ENCODE results near the gene HIVEP1. TPM values are rescaled to one million over a fixed set of nuclear protein-coding genes. Genes with fewer than 3 reads are reported as not detected.

Gene HIVEP1
- total RNA-seq, 1 experiment from 2014 or later: 6.6 TPM

DNA sequence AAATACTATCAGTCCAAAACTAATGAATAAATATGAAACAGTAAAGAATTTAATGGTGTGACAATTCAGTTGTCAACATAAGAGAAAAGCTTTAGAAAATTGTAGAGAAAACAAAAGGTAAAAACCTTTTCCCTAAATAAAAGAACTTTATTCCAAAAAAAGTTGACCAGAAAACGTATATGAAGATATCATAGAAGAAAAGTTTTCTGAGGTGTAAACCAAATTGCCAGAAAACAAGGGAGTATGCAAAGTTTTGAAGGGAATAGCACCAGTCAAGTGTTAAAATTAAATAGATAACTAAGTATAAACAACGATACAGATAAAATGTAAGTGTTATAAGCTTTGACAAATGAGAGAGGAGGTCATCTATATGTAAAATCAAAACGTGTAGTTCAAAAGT, 104.9 kb downstream of the HIVEP1 start:
- in situ Hi-C loops (cut with HindIII; ENCODE audit: low pct_unique_long_range_greater_than_20kb, low sequenced_read_pairs): no loop called here
- DNase-seq (ENCODE audit: low read depth, low spot score): no peak

DNA sequence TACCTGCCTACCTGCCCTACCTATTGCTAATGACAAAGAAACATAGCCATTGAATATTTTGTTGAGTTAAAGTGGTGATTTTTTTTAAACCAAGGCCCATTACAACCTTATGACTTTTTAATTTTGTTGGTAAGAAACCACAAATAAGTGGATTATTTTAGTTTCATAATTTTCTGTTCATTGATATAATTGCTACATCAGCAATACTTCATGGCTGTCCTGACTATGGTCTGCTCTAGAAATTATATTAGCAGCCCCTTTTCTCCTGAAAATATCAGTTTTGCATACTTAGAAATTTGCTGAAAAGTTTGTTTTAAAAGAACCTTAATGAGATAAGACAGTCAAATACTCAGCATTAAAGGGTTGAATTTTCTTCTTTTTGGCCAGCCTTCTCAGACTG, 106.5 kb downstream of the HIVEP1 start:
- DNase-seq (ENCODE audit: low read depth, low spot score): no peak
- in situ Hi-C loops (cut with HindIII; ENCODE audit: low pct_unique_long_range_greater_than_20kb, low sequenced_read_pairs): no loop called here

DNA sequence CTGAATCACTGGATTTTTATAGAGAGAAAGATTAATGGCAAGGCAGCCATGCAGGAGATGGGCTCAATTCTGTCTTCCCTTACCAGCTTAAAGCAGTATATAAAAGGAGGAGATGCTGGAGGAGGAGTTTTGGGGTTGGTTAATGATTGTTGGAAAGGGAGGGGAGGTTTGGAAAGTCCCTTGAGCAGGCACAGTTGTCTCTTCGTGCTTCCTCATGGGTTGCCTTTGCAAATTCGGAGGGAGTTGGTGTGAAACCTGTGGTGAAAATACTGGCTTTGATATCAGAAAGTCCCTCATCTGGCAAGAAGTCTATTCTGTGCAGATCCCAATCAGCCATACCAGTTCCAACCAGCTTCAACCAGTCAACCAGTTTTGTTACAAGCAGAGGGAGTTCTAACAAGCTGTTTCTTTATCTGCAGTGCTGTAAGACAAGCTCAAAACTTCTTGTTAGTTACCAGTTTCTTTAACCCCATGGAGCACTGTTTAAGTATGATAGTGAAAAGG, 107.0 kb downstream of the HIVEP1 start:
- no peak for DNase-seq (ENCODE audit: low read depth, low spot score)
- in situ Hi-C loops (cut with HindIII; ENCODE audit: low pct_unique_long_range_greater_than_20kb, low sequenced_read_pairs): no loop called here

DNA sequence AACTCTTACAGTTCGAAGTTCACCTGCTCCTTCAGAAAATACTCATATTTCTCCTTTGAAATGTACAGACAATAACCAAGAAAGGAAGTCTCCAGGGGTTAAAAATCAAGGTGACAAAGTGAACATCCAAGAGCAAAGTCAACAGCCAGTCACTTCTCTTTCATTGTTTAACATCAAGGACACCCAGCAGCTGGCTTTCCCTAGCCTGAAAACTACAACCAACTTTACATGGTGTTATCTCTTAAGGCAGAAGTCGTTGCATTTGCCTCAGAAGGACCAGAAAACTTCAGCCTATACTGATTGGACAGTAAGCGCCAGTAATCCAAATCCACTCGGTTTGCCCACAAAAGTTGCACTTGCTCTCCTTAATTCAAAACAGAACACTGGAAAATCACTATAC, 113.3 kb downstream of the HIVEP1 start:
- in situ Hi-C loops (cut with HindIII; ENCODE audit: low pct_unique_long_range_greater_than_20kb, low sequenced_read_pairs): no loop called here
- DNase-seq (ENCODE audit: low read depth, low spot score): no peak

DNA sequence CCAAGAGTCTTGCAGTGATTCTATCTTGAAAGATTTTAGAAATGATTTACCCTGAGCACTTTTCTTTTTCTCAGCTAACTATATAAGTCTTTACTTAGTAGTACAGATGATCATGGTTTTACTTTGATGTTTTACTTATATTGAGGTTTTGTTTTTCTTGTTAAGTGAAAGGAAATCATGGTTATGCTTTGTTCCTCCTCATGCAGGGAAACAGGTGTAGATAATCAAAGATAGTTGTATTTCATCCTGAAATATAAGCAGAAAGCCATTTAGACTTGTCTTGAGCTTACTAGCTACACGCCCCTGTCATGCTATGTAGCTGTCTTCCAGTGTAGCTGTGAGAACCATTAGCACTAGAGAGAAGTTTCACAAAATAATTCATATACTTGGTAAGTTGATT, 113.9 kb downstream of the HIVEP1 start:
- in situ Hi-C loops (cut with HindIII; ENCODE audit: low pct_unique_long_range_greater_than_20kb, low sequenced_read_pairs): no loop called here
- no peak for DNase-seq (ENCODE audit: low read depth, low spot score)

DNA sequence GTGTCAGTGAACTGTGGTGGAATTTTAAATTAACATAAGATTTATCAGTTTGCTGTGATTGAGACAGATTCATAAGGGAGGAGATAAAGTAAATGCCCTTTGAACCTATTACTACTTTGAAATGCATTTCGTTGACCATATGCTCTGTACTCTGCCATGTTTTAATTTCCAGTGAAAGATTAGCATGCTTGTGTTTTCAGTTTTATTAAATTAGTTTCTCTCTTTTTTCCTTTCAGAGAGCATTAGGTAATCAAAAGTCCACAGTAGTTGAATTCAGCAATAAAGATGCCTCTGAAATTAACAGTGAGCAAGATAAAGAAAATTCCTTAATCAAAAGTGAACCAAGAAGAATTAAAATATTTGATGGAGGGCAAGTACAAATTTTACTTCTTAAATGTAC, 117.4 kb downstream of the HIVEP1 start:
- in situ Hi-C loops (cut with HindIII; ENCODE audit: low pct_unique_long_range_greater_than_20kb, low sequenced_read_pairs): no loop called here
- no peak for DNase-seq (ENCODE audit: low read depth, low spot score)

DNA sequence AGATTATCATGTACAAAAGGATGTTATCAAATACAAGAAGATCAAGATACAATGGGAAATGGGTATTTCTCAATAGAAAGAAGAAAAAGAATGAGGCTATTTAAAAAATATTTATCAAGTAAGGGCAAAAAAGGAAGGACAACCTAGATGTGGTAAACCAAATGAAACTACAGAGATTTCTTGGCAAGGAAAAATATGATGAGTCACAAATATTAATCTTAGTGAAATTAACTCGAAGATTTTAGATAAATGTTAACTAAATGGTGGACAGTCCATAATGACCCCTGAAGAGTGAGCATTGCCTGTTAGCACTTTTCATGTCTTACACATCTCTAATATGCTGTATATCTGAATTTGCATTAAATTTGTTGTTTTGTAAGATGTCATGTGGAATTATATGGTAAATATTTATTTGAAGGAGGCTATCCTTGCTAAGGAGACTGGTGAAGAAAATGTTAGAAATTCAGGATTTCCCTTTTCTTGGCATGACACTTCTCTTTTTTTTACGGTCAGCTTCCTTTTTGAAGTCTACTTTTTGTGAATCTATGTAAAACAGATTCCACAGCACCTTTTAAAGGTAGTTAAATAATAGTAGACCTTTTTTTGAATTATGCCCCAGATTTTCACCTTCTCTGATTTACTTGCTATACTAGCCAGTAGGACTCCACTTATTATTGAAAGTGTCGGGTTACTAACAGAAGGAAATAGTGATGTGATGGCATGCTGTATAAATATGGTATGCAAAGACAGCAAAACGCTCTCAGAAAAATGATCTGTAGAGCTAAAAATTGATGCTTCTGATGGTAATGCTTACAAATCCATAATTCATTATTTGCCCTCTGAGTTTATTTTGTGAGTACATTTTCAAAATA, 120.5 kb downstream of the HIVEP1 start:
- in situ Hi-C loops (cut with HindIII; ENCODE audit: low pct_unique_long_range_greater_than_20kb, low sequenced_read_pairs): no loop called here
- DNase-seq (ENCODE audit: low read depth, low spot score): no peak

DNA sequence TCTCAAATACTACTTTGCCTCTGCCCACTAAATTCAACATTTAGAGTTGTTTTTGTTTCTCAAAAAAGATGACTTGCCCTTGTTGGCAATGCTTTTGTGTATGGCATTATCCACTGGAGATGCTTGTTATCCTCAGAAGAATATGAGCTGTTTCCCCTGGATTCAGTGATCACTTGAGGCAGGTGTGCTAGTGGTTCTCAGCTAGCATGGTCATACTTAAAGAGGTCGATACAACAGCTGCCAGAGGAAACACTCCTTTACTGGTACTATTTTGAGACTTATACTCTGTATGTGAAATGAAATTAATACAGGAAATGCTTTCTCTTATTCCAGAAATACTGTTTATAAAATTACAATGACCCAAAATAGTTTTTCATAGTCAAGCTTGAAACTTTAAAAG, 122.5 kb downstream of the HIVEP1 start:
- DNase-seq (ENCODE audit: low read depth, low spot score): no peak
- in situ Hi-C loops (cut with HindIII; ENCODE audit: low pct_unique_long_range_greater_than_20kb, low sequenced_read_pairs): no loop called here

DNA sequence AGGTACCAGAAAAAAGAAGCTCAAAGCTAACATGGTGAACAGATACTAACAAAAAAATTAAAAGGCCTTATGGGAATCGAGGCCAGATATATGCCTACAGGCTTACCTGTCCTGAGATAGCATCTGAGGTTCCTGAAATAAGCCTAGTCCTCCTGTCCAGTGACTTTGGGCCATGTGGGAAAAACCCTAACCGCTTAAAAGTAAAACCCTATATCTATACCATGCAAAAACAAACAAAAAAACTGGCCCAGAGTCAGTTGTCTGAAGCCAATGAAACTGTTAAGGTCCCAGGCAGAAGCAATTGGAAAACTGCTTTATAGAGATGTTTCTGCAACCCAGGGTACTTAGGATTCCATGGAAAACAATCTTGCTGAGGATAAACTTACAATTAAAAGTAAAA, 122.9 kb downstream of the HIVEP1 start:
- in situ Hi-C loops (cut with HindIII; ENCODE audit: low pct_unique_long_range_greater_than_20kb, low sequenced_read_pairs): no loop called here
- no peak for DNase-seq (ENCODE audit: low read depth, low spot score)

DNA sequence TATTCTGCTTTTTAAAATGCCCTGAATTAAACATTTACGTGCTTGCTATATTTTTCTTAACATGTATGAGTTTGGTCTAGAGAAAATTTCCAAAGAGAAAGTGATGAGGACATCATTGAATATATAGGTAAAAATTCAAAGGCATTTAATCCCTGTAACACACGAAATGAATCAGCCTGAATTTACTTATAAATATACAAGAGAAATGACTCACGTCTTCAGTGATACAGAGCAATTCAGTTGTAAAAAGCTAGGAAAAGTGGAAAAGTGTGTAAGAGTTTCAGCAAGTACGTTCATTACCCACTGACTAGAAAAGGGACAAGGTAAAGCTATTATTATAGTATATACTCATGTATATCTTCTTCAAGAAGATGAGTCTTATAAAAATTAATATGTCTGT, 124.8 kb downstream of the HIVEP1 start:
- in situ Hi-C loops (cut with HindIII; ENCODE audit: low pct_unique_long_range_greater_than_20kb, low sequenced_read_pairs): no loop called here

DNA sequence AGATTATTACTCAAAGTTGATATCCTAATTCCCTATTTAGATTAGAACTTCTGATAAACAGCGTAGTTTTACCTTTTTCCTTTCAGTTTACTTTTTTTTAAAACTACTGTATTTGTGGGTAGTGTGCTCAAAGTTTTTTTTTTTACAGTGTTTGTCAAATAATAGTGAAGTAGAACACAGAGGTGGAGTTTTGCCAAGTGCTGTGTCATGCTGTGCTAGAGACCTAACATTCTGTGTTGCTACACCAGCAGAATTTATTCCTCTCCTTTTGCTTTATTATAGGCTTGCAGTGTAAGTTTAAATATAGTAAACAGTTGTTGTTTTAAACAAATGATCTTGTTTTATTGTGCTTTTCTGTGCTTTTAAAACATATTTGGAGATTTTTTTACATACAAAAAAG, 125.4 kb downstream of the HIVEP1 start:
- DNase-seq (ENCODE audit: low read depth, low spot score): no peak
- in situ Hi-C loops (cut with HindIII; ENCODE audit: low pct_unique_long_range_greater_than_20kb, low sequenced_read_pairs): no loop called here

More for the DNA sequence above, 124.8 kb downstream of the HIVEP1 start:
- no peak for DNase-seq (ENCODE audit: low read depth, low spot score)

DNA sequence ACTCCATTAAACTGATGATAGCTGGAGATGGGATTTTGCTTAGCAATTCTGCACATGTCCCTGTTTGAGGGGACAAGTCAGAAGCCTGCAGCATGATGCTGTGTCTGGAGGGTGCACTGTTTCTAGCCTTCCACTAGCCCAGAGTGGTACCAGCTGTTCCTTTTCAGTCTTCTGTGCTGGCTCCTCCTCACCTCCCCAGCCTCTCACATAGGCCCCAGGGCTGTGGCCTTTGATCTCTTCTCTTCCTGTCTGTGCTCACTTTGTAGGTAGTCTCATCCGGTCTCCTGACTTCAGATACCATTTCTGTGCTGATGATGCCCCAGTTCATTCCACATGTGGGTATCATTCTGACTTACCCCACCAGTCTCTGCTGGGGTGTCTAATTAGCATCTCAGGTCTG, 126.3 kb downstream of the HIVEP1 start:
- DNase-seq (ENCODE audit: low read depth, low spot score): no peak

DNA sequence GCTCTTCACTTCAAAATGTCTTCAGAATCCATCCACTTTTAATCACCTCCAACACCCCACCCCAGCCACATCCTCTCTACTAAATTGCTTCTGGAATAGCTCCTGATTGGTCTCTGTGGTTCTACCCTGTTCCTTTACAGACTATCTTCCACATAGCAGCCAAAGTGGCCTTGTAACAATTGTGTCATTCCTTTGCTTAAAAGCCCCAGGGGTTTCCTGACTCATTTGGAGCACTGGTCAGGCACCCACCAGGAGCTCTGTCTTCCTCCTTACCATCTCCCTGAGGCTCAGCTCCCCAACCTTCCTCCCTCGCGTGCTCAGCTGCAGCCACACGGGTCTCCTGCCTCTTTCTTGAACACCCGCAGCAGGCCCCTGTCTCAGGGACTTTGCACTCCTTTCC, 126.8 kb downstream of the HIVEP1 start:
- in situ Hi-C loops (cut with HindIII; ENCODE audit: low pct_unique_long_range_greater_than_20kb, low sequenced_read_pairs): no loop called here
- no peak for DNase-seq (ENCODE audit: low read depth, low spot score)

More for the DNA sequence above, 126.3 kb downstream of the HIVEP1 start:
- in situ Hi-C loops (cut with HindIII; ENCODE audit: low pct_unique_long_range_greater_than_20kb, low sequenced_read_pairs): no loop called here

DNA sequence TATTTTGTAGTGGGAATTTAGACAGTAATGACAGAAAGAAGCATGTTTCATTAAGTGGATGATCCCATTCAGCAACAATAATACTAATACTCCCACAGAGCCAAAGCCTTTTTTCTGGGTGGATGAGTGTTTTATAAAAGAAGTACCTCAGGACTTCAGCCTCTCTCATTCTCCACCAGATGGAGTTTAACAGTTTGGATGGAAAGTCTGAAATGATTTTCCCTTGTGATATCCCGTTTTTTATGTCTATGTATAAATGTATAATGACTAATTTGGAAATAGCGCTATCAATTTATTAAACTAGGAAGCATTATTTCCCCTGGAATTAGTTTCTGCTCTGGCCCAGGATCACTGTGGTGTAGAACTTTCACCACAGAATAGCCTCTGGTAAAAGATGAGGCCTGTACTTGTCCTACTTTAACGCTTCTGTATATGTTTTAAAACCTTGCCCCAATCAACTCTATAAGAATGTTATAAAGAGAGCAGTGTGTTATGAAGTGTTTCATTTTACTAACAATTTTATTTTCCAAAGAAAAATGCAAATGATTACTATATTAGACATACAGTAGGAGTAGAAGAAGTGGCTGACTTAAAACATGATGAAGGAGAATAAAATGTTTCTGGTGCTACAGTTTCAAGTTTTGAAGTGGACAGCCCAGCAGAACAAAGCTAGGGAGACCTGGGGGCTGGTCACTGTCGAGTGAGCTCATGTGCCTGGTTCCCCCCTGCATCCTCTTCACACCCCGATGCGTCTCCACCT, 135.6 kb downstream of the HIVEP1 start:
- in situ Hi-C loops (cut with HindIII; ENCODE audit: low pct_unique_long_range_greater_than_20kb, low sequenced_read_pairs): no loop called here
- DNase-seq (ENCODE audit: low read depth, low spot score): no peak

DNA sequence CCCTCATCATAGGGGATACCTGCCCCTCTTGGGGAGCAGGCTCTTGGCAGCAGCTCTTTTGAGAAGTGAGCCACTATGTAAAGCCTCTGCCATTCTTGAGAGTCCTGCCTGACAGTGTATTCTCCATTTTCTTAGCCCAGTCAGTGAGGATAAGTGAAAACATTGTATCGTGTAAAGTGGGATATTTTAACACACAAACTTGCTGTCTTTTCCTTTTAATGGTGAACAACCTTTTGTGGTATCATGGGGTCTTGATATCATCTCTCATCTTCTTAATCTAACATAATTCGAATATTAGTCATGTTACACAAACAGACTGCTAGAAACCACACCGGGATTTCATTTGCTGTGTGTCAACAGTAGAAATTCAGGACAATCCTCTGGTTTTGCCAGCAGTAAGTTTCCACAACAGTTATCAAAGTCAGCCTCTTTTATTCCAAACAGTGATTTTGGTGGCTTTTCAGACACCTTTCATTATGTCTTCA, 136.2 kb downstream of the HIVEP1 start:
- no peak for DNase-seq (ENCODE audit: low read depth, low spot score)
- in situ Hi-C loops (cut with HindIII; ENCODE audit: low pct_unique_long_range_greater_than_20kb, low sequenced_read_pairs): no loop called here

DNA sequence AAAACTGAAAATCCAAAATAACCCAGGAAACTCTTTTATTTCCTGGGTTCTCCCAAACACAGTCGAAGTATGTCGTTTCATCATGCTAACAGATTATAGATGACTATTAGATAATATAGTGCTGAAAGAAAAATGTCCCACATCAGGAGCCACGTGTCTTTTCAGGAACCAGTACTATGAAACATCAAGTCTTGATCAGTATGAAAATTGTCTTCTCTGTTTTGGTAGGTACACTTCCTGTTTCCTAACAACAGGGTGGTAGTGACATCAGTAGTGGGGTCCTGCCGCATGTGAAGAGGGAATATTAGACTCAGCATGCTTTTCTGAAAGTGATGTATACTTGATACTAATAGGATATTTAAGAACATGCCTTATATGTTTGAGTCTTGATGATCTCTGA, 136.7 kb downstream of the HIVEP1 start:
- in situ Hi-C loops (cut with HindIII; ENCODE audit: low pct_unique_long_range_greater_than_20kb, low sequenced_read_pairs): no loop called here
- no peak for DNase-seq (ENCODE audit: low read depth, low spot score)

DNA sequence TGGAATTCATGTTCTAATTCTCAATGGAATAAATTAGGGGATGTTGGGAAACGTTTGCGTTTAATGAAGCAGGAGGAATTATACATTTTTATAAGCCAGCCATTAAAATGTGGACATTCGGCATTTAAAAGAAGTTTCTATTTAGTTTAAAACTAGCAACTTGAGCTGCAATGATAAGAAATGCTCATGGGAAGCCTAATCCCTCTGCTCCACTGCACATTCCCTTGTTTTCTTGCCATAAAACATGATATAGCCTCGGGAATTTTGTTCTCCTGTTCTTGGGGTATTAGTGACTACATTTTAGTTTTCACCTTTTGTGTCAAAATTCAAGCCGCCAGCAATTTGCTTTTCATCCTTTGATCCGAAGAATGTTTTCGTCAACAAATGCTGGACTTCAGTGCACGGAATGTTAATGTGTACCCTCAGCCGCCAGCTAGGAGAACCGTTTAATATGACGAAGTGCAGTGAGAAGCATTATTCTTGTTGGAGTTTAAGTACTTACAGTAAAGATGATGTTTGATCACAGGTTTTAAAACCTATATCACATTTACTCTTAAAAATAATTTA, 137.9 kb downstream of the HIVEP1 start:
- in situ Hi-C loops (cut with HindIII; ENCODE audit: low pct_unique_long_range_greater_than_20kb, low sequenced_read_pairs): no loop called here
- DNase-seq (ENCODE audit: low read depth, low spot score): no peak

DNA sequence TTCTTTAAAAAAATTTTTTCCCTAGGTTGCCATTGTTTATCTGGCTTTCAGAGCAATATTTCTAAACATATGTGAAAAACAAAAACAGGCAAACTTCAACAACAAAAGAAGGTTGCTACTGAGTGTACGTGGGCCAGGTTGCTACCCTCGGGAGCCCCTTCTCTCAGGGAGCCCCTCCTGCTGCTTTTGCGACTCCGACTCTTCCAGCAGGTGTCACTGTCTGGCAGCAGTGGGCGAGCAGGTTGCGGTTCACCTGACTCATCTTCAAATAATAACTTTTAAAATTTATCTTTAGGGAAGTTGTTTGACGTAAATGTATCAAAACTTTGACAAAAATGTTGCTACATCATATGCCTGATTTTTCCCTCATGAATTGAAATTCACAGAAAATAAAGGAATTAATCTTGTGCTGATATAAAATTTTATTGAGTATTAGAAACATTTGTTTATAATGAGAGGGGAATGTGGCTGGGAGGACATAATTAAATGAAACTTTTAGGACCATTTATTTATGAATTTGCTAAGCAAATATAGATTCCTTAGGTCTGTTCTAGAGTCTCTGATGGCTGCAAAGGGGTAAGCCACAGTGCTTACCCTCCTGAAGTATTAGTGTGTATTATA, 138.8 kb downstream of the HIVEP1 start:
- DNase-seq (ENCODE audit: low read depth, low spot score): peak; percentile 55
- in situ Hi-C loops (cut with HindIII; ENCODE audit: low pct_unique_long_range_greater_than_20kb, low sequenced_read_pairs): no loop called here
